Right ventricle myocardium inferior (tissue), 1 donor: ENCODE measurements around the gene SUSD4. TPM values are rescaled to one million over a fixed set of nuclear protein-coding genes. Genes with fewer than 3 reads are reported as not detected.
"Not testable (repeated sequence)": the region's sequence is repeated elsewhere in the genome, so short reads cannot be mapped to it uniquely, and the experiment has no call there.

Experiments used
- ATAC-seq: fragments of 200-7000 bp; cut with Tn5 transposase; one replicate; pipeline ENCODE4 v1.9.1; 2020; ENCODE audit warnings: mild to moderate bottlenecking, moderate library complexity
- DNase-seq: peaks from one replicate; pipeline ENCODE4 v3.0.0; 2021; ENCODE audit errors: missing footprints
- intact Hi-C: fragments of 100-400 bp; cut with DNase I; formaldehyde crosslinking; loops from one replicate; pipeline ENCODE4 v1.11.0; 2022
- total RNA-seq: library from RNA; stranded (reverse); fragmentation: NEBNext Ultra II Directional; extraction: Animal tissue kit (Norgen Biotek cat#: 25700); gene quantifications from one replicate; pipeline ENCODE4 v1.2.1, GENCODE V29; 2021
- donor health status: DM: no; HTN: yes; CAD: no; lungs with severe emphysema.

The SUSD4 gene
- total RNA-seq, 1 donor from 2014 or later = 8.7 TPM

DNA sequence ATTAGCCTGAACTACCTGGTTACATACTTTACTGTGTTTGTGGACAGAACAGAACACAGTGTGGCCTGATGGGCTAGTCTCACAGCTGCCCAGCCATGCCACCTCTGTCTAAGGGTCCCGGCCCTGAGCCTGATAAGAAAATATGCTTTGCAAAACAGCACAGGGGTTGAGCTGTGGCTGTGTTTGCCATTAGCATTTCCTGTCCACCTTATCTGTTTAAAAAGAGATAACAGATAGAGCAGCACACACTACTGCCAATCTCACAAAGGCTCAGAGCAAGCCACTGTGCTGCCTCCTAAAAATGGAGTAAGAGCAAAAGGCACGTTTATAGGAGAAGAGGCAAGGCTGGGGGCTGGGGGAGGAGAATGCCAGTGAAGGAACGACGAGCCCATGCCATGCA, 95.0 kb downstream of the SUSD4 start:
- no peak for ATAC-seq
- intact Hi-C loops = no loop called here
- DNase-seq = no peak

DNA sequence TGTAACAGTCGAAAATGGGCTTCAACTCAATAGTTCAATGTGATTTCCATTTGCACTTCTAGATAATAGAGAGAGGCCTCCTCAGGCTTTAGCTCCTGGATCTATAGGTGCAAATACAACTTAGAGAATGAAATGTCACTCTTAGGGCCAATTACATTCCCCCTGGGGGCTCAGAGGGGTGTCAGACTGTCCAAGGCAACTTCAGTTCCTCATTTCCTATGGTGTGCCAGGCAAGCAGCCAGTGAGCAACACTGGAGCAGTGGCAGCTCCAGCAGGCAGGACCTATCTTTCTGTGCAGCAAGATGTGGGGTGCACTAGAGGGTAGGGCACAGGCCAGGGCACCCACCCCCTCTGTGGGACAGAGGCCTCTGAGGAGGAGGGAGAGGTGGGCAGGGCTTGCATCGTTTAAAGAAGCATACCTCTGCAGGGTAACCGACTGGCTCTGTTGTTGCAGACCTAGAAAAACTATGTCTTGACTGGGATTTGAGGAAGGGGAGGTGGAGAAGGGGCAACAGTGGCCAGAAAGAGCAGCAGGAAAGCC, 97.3 kb downstream of the SUSD4 start:
- intact Hi-C loops = no loop called here
- DNase-seq (no peak), ATAC-seq (no peak)

DNA sequence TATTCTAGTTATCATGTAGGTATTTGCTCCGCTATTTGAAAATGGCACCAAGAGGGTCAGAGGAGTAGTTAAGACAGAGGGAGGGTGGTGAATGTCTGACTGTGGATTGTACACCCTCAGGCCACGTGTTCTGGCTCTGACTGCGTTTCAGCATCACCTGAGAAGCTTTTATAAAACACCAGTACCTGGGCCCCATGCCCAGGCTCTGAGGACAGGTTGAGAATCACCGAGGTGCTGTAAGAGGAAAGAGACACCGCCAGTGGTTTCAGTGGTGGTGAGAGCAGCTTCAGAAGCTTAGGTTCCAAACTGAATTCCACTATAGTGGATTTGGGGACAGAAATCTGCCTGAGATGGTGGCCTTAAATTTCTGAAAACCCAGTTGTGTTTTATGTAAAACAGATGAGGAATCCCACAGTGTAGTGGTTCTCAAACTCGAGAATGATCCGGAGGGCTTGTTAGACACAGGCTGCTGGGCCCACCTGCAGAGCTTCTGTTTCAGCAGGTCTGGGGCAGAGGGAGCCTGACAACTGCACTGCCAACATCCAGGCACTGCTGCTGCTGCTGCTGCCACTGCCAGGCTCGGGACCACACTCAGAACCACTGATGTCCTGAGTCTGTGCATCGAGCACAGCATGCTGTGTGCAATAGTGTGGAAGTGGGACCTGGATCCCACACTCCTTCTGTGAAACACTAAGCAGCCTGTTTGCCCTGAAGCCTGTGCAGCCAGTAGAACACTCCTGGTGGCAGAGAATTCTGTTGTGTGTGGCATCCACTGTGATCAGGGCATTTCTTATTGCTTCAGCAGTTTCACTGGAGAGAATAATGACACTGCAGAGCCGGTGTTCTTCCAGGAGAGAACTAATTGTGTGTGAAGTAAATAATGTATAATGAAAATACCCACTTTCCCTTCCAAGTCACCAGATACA, 98.7 kb downstream of the SUSD4 start:
- intact Hi-C loops = no loop called here
- DNase-seq = no peak
- ATAC-seq = no peak

DNA sequence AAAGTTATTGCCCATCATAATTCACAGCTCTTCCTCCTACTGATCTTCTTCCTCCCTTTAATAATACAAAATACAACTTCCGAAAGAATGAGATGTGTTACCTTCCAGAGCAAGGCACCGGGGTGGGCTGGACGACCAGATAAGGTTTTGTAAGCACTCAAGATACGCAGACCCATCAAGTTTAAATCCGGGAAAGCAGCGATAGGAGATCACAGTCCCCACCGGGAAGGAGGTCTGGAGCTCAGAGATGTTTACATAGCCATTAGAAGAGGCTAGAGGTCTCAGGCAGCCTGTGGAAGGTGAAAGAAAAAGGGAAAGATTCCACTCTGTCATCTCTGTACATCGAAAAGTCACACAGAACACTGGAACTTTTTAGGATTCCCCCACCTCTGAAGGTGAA, 99.4 kb downstream of the SUSD4 start:
- DNase-seq (no peak), ATAC-seq (no peak)
- intact Hi-C loops = no loop called here

DNA sequence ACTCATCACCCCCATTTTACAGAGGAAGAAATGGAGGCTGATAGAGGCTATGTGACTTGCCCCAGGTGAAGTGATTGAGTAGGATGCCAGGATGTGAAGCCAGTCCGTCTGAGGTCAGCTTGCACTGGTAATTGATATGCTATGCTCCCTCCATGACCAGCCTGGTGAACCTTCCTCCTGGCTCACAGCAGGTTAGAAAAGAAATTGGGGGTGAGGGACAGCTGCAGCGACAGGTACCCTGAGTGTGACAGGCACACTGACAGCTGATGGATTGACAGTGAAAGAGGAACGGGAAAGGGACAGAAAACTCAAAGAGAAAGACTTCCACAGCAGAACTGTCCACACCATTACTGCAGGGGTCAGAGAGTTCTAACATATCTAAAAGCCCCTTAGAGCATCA, 102.1 kb downstream of the SUSD4 start:
- intact Hi-C loops = no loop called here
- ATAC-seq = no peak
- DNase-seq = no peak

DNA sequence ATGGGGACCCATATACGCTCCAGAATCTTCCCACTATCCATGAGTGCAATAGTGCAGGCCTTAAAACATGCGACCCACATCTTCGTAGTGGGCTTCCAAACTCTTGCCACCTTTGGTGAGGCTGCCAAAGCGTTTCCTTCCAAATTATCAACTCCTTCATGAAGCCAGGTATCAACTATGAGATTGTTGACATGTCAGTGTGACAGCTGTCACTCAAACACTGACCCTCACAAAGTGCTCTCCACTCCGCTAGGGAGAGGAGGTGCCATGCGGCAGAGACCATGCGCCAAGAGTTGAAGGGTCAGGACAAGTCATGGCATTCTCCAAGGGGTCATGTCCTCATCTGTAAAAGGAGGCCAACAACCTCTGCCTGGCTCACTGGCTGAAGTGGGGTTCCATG, 103.3 kb downstream of the SUSD4 start:
- ATAC-seq (no peak), DNase-seq (no peak)

DNA sequence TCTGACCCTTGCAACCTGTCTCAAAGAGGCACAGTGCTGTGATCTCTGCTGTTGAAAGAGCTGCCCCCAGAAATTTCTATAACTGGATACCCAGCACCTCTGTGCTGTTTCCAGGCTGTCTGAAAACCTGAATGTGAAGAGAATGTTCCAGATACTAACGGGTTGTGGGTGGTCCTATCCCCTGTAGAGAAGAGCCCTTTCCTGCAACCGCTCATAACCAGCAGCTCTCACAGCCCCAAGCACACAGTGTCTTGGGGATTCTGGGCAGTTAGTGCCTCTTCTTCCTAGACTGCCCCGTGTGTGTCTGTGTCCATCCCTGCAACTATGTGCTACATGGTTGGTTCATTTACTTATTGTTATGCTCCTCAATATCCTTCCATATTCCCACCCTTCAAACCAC, 104.5 kb downstream of the SUSD4 start:
- ATAC-seq (no peak), DNase-seq (no peak)
- intact Hi-C loops = no loop called here

More for the DNA sequence above, 103.3 kb downstream of the SUSD4 start:
- intact Hi-C loops = no loop called here

DNA sequence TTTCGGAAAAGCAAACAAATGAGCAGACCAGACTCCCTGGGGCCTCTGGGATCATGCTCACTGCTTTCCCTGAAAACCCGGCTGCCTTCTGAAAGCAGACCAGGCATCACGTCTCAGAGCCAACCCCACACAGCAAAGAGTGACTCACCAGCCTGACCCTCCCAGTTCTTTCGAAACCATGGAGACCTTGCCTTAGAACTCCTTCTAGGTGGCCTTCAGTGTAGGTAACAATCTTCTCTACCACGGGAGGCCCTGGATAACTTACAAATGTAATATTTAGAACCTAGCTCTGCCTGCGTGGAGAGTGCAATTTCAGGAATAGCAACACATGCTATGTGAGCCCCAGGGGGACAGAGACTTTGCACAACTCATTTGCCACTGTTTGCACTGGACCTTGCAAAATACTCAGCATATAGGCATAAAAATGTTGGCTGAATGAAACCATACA, 105.2 kb downstream of the SUSD4 start:
- DNase-seq (no peak), ATAC-seq (no peak)
- intact Hi-C loops = no loop called here

DNA sequence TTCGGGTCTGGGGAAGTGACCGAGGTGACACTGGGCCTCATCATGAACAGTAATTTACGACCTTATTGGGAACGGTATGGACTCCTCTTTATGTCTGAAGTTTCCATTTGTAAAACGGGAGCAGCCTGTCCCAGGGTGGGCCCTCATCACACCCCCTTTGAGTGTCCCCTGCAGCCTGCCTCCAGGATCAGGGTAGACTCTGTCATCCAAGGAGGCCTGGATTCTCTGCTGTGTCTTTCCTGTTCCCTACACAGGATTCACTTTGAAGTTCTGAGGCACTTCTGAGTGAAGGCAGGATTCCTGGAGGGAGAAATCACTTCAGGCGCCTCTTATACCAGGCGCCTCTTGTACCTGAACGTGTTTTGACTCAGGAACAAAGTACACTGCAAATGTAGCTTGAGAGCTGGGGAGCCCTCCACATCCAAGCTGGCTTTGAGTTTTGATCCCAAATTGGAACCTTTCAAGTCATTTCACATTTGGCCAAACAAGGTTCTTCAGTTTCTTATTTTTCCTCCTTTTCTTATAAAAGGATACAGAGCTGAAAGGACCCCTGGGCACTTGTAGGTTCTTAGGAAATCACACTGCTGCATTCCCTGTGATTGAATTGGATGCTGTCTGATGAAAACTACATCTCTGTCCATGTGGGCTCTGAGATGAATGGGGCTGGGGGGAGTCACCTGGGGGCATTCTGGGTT, 106.0 kb downstream of the SUSD4 start:
- DNase-seq = no peak
- intact Hi-C loops = no loop called here
- no peak for ATAC-seq

DNA sequence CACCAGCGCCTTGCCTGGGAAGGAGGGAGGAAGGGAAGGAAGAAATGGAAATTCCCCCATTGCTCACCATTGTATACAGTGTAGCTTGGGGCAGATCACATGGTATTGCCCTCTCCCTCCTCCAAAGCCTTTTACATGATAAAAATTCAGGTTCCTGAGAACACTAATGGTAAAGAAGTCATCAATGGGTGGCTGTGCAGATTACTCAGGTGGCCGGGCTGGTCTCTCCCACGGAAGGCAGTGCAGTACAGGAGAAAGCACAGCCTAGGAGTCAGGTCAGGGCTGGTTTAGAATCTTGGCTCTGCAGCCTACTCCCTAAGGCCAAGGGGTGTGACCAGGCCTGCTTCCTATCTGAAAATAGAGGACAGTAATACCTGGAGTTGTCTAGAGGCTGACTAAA, 107.9 kb downstream of the SUSD4 start:
- DNase-seq (no peak), ATAC-seq (no peak)
- intact Hi-C loops = no loop called here

DNA sequence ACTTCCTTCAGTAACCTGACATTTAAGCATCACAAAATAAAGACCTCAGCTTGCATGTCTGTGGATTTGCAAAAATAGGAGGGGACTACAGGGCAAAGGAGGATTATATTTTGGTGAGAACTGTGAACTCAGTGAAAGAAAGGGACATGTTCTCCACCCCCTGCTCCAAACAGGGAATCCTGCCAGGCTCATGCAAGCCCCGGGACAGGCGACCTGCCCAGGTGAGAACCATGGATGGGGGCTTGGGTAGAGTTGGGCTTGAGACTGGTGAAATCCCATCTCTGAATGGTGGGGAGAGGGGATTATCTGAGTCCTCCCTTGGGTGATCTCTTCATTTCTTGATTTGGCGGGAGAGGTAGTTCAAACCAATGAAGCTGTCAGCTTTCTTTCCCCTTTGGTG, 110.1 kb downstream of the SUSD4 start:
- intact Hi-C loops = no loop called here
- ATAC-seq (no peak), DNase-seq (no peak)

DNA sequence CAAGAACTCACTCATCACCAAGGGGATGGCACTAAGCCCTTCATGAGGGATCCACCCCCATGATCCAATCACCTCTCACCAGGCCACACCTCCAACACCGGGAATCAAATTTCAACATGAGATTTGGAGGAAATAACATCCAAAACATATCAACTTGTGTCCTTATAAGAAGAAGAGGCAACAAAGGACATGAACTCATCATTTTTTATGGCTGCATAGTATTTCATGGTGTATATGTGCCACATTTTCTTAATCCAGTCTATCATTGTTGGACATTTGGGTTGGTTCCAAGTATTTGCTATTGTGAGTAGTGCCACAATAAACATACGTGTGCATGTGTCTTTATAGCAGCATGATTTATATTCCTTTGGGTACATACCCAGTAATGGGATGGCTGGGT, 112.6 kb downstream of the SUSD4 start:
- DNase-seq, ATAC-seq, intact Hi-C loops: not testable (repeated sequence)

DNA sequence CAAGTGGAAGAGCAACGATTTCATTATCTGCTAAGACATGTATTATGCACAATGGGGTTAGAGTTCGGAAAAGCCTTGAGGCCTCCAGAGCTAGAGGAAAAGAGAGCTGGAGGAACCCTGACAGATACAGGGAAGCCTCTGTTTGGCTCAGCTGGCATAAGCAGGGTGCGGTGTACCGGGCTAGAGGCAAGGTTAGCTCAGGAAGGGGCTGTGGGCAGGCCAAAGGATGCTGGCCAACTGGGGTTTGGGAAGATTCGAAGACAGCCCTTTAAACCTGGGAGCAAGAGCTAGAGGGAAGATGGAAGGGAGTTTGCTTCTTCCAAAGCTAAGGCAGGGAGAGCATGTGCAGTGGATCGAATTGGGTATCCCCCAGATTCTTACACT, 113.4 kb downstream of the SUSD4 start:
- intact Hi-C loops = no loop called here
- DNase-seq (no peak), ATAC-seq (no peak)

DNA sequence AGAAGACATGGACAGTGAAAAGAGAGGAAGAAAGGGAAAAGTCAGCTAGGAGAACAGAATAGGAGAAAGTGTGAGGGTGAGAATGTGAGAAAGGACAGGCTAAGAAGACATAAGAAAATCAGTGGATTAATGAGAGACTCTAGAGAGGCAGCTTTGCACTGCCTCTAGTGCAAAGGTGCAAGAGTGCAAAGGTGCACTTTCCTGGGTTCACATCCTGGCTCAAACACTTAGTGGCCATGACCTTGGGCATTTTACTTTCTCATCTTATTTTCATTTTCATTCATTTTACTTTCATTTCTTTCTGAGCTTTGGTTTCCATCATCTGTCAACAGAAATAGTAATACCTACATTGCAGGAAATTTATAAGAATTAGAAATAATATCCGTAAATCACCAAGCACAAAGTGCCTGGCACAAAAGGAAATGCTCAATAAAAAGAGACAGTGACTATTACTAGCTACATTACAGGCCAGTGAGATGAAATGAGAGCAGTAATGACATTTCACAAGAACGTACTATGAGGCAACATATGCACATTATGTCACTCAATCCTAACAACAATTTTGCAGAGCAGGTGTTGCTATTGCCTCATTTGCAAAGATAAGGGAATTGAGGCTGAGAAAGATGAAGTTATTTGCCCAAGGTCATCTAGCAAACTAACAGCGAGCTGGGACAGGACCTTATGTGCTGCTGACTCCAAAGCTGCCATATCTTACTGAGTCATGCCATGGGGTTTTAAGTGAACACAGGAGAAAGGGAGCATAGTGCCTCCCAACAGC, 113.9 kb downstream of the SUSD4 start:
- DNase-seq = no peak
- ATAC-seq = no peak

DNA sequence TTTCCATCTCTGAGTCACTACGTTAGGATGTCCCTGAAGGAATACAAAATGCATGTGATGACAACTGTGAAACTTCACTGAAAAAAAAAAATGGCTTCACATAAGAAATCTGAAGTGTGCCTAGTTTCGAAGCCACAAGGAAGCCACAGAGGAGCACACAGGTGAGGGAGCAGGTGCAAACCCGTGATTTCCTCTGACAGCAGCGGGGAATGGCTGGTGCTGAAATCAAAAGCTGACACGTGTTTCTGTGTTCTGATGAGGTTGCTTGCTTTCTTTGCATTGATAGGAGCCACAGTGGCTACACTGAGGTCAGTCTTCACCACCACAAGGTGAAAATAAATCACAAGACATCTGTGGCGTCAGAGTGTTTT, 115.2 kb downstream of the SUSD4 start:
- no peak for ATAC-seq
- intact Hi-C loops = no loop called here
- no peak for DNase-seq

More for the DNA sequence above, 113.9 kb downstream of the SUSD4 start:
- intact Hi-C loops = no loop called here

DNA sequence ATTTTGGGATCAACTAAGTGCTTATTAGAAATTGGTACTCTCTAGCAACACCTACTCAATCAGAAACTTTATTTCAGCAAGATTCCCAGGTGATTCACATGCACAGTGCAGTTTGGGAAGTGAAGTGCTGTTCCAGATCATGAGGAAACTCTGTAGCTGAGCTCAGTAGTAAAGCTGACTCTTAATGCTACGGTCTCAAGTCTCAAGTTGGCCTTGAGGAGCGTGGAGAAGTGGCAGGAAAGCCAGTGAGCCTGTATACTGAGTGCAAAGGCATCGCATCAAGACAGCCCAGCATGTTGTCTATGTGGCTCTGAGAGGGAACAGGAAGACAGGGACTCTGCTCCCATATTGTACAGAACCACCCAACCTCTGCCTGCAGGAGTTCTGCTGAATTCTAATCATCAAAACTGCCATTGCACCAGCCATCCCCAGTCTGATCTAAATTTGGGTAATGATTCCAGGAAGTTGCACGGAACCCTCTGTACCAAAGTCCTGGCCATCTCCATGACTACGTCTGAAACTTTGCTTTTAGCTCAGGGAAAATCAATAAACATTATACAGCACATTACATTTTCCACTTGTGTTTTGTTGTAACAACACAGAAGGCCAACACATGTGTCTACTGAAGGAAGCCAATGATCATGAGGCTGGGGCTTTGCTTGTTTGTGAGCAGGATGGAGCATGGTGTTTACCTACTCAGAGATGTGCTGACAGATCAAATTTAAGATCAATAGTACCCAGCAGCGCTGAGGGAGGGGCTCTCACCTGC, 115.8 kb downstream of the SUSD4 start:
- ATAC-seq = no peak
- DNase-seq = no peak
- intact Hi-C loops = no loop called here

DNA sequence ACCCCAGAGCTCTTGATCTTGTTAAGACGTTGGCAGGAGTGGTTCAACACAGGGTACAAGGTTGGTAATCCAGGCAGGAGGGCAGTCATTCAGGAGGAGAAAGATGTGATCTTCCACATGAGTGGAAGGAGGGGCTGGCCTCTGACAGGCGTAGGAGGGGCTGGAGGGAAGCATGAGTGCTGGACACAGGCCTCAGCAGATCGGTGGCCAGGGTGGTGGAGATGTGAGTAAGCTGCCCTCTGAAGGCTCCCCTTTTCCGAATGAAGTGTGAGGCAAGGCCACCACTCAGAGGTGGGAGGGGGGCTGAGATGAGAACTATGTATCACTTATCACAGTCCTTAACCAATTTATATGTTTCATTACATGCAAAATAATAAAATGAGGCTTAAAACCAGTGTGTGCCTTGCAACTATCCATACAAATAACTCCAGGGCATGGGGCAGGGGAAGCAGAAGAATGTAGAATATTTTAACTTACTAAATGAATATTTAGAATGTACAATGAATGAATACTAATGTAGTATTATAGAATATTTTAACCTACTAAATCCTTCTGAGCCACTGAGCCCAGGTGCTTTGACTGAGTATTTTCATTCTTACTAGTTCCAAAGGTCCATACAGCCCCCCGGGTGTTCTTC, 117.4 kb downstream of the SUSD4 start:
- DNase-seq = no peak
- no peak for ATAC-seq
- intact Hi-C loops = no loop called here

DNA sequence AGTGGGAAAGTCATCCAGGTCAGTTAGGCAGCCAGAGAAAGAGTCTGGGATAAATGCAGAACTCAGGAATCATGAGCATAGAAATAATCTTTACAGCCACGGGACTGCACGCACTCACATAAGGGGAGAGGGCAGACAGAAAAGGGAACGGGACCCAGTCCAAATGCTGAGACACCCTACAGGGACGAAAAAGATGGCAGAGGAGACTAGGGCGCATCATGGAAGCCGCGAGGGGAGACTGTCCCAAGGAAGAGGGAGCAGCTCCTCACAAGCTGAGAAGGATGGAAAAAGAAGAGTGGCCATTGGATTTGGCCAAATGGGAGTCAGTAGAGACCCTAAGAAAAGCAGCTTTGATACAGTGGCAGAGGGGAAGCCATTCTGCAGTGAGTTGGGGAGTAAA, 118.0 kb downstream of the SUSD4 start:
- intact Hi-C loops = loop anchor here (2.0 kb wide), 1 partner anchor 113 kb away; no protein-coding TSS in a partner anchor
- DNase-seq = no peak
- ATAC-seq = no peak
